ENCODE data around the gene RPL18.

Gene RPL18

DNA sequence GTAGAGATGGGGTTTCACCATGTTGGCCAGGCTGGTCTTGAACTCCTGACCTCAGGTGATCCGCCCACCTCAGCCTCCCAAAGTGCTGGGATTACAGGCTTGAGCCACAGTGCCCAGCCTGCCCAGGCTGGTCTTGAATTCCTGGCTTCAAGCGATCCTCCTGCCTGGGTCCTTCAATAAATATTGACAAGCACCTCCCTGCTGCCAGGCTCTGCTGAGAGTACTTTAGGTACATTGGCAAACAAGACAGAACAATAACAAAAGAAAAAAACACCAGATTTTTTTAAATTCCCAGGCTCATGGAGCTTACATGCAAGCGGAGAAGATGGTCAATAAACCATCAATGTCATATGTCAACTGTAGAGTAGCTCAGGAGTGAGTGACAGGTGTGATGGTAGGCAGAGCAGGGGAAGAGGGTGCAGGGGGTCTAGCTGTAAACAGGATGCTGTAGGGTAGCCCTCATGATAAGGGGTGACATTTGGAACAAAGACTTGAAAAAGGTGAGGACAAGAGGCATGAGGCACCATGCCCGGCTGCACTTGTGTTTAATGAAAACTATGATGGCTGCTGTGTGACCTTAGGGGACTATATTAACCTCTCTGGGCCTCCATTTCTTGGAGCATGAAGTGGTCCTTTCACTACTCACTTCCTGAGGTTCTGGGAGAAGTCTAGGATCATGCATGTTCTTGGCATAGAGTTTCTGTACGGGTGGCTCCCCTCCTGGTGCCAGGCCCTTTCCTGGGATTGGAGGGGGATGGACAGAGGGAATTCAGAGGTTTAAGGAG is 47.4 kb downstream of the RPL18 start:
- no peak overlapping the region for H3K27ac ChIP-seq
- no peak for TF ChIP-seq ZFX (IDR thresholded peaks at IDR 0.05; ENCODE audit: borderline replicate concordance)
- TF ChIP-seq, protein P1, sequence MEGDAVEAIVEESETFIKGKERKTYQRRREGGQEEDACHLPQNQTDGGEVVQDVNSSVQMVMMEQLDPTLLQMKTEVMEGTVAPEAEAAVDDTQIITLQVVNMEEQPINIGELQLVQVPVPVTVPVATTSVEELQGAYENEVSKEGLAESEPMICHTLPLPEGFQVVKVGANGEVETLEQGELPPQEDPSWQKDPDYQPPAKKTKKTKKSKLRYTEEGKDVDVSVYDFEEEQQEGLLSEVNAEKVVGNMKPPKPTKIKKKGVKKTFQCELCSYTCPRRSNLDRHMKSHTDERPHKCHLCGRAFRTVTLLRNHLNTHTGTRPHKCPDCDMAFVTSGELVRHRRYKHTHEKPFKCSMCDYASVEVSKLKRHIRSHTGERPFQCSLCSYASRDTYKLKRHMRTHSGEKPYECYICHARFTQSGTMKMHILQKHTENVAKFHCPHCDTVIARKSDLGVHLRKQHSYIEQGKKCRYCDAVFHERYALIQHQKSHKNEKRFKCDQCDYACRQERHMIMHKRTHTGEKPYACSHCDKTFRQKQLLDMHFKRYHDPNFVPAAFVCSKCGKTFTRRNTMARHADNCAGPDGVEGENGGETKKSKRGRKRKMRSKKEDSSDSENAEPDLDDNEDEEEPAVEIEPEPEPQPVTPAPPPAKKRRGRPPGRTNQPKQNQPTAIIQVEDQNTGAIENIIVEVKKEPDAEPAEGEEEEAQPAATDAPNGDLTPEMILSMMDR (IDR thresholded peaks at IDR 0.05): no peak

DNA sequence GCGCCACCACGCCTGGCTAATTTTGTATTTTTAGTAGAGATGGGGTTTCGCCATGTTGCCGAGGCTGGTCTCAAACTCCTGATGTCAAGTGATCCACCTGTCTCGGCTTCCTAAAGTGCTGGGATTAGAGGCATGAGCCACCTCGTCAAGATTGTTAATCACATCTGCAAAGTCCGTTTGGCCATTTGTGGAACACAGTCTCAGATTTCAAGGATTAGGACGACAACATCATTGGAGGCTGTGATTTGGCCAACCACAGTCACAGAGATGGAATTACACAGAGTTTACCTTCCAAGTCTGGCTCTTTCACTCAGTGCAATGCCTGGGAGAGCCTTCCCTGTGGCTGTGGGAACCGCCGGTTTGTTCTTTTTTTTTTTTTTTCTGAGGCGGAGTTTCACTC is 49.2 kb downstream of the RPL18 start:
- TF ChIP-seq ZFX (IDR thresholded peaks at IDR 0.05; ENCODE audit: borderline replicate concordance): no peak
- TF ChIP-seq, protein P1 (IDR thresholded peaks at IDR 0.05): no peak
- H3K27ac ChIP-seq: peak overlapping the region; percentile 54

DNA sequence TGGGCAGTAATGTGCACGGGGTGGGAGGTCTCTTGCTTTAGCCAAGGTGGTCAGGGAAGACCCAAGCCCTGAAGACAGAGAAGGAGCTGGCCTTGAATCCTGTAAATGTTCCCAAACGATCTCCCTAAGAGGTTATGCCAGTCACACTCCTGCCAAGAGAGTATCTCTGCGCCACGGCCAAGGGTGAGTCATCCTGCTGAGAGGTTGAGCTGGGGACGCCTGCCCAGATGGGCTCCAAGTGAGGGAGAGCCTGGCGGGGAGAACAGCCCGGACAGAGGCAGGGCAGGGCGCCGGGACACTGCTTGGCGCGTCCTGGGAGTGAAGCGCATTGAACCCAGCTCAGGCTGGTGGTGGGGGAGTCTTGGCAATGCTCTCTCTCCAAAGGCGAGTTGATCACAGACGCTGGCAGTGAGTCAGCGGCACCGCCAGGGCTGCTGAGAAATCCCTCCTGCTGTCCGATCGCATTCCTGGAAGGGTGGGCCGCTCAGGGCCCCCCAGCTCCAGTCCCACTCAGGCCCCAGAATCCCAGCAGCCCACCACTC is 50.6 kb downstream of the RPL18 start:
- H3K27ac ChIP-seq: no peak overlapping the region
- TF ChIP-seq ZFX (IDR thresholded peaks at IDR 0.05; ENCODE audit: borderline replicate concordance): no peak
- TF ChIP-seq, protein P1 (IDR thresholded peaks at IDR 0.05): no peak

All from 22Rv1 (cell line).